RPMI8226 (cell line): ENCODE results near the gene SKIC8.

Source experiments
- DNase-seq: peaks from one replicate; pipeline ENCODE4 v3.0.0-alpha.2; 2015

The SKIC8 gene

GRCh38 chr15:78321041-78321570 is 21.7 kb upstream of the SKIC8 start:
- DNase-seq: no peak

GRCh38 chr15:78320183-78320582 is 20.8 kb upstream of the SKIC8 start:
- DNase-seq: no peak

GRCh38 chr15:78319588-78319987 is 20.2 kb upstream of the SKIC8 start:
- no peak for DNase-seq

GRCh38 chr15:78317145-78317836 is 17.9 kb upstream of the SKIC8 start:
- DNase-seq: peak; percentile 33

- no peak for DNase-seq
These were observed 17.1 kb upstream of the SKIC8 start for GRCh38 chr15:78316283-78317083.

- peak; percentile 35 for DNase-seq
These were observed 16.4 kb upstream of the SKIC8 start for GRCh38 chr15:78315686-78316282.

- no peak for DNase-seq
These were observed 14.8 kb upstream of the SKIC8 start for GRCh38 chr15:78314181-78314581.

- DNase-seq: no peak
These were observed 14.0 kb upstream of the SKIC8 start for GRCh38 chr15:78313383-78313782.

- DNase-seq: no peak
These were observed 13.5 kb upstream of the SKIC8 start for GRCh38 chr15:78312957-78313356.

- no peak for DNase-seq
These were observed 13.1 kb upstream of the SKIC8 start for GRCh38 chr15:78312536-78312935.

- DNase-seq: no peak
These were observed 11.9 kb upstream of the SKIC8 start for GRCh38 chr15:78311292-78311691.

- DNase-seq: peak; percentile 65
These were observed 9.1 kb upstream of the SKIC8 start for GRCh38 chr15:78308422-78309032.

- no peak for DNase-seq
These were observed 8.6 kb upstream of the SKIC8 start for GRCh38 chr15:78307976-78308375.

GRCh38 chr15:78306176-78306774 is 6.9 kb upstream of the SKIC8 start:
- DNase-seq: no peak

GRCh38 chr15:78304216-78305066 is 5.0 kb upstream of the SKIC8 start:
- no peak for DNase-seq

- DNase-seq: no peak
These were observed 3.3 kb upstream of the SKIC8 start for GRCh38 chr15:78302579-78303312.

- DNase-seq: no peak
These were observed 2.4 kb upstream of the SKIC8 start for GRCh38 chr15:78301828-78302227.

- no peak for DNase-seq
These were observed 1.9 kb upstream of the SKIC8 start for GRCh38 chr15:78301326-78301725.

GRCh38 chr15:78292219-78292618 is 7.2 kb downstream of the SKIC8 start:
- DNase-seq: no peak

GRCh38 chr15:78291698-78292097 is 7.7 kb downstream of the SKIC8 start:
- no peak for DNase-seq

GRCh38 chr15:78291052-78291451 is 8.4 kb downstream of the SKIC8 start:
- DNase-seq: no peak
